ENCODE results near the gene CEPT1. TPM values are rescaled to one million over a fixed set of nuclear protein-coding genes. Genes with fewer than 3 reads are reported as not detected.

The CEPT1 gene
- total RNA-seq, 1 donor from 2014 or later: 25.3 TPM

- DNase-seq (ENCODE audit: extremely low spot score, unreplicated experiment): no peak
- Mint-ChIP-seq H3K9me3 (ENCODE audit: unreplicated experiment) (no peaks in the 10 kb centered on the region), H3K36me3 (ENCODE audit: unreplicated experiment) (peaks cover 43% of the 10 kb centered on the region), H3K27ac (ENCODE audit: unreplicated experiment) (no peak overlapping the region), H3K4me1 (ENCODE audit: unreplicated experiment) (no peaks in the 10 kb centered on the region), H3K27me3 (ENCODE audit: unreplicated experiment) (no peaks in the 10 kb centered on the region), H3K4me3 (ENCODE audit: unreplicated experiment) (no peak overlapping the region)
- TF ChIP-seq CTCF (IDR thresholded peaks at IDR 0.05): no peak
Measured at GRCh38 chr1:111174070-111174469, 34.0 kb downstream of the CEPT1 start.

- H3K4me1 Mint-ChIP-seq (ENCODE audit: unreplicated experiment): no peaks in the 10 kb centered on the region
- H3K27me3 Mint-ChIP-seq (ENCODE audit: unreplicated experiment): no peaks in the 10 kb centered on the region
- peaks cover 41% of the 10 kb centered on the region for H3K36me3 Mint-ChIP-seq (ENCODE audit: unreplicated experiment)
- no peak for TF ChIP-seq CTCF (IDR thresholded peaks at IDR 0.05)
- no peaks in the 10 kb centered on the region for H3K9me3 Mint-ChIP-seq (ENCODE audit: unreplicated experiment)
- no peak overlapping the region for H3K4me3 Mint-ChIP-seq (ENCODE audit: unreplicated experiment)
- H3K27ac Mint-ChIP-seq (ENCODE audit: unreplicated experiment): no peak overlapping the region
- DNase-seq (ENCODE audit: extremely low spot score, unreplicated experiment): no peak
Measured at GRCh38 chr1:111175349-111175748, 35.3 kb downstream of the CEPT1 start.

GRCh38 chr1:111176678-111177077, 36.7 kb downstream of the CEPT1 start:
- H3K4me3 Mint-ChIP-seq (ENCODE audit: unreplicated experiment): no peak overlapping the region
- H3K4me1 Mint-ChIP-seq (ENCODE audit: unreplicated experiment): no peaks in the 10 kb centered on the region
- no peaks in the 10 kb centered on the region for H3K27me3 Mint-ChIP-seq (ENCODE audit: unreplicated experiment)
- H3K36me3 Mint-ChIP-seq (ENCODE audit: unreplicated experiment): peaks cover 36% of the 10 kb centered on the region
- H3K9me3 Mint-ChIP-seq (ENCODE audit: unreplicated experiment): no peaks in the 10 kb centered on the region
- no peak for TF ChIP-seq CTCF (IDR thresholded peaks at IDR 0.05)
- H3K27ac Mint-ChIP-seq (ENCODE audit: unreplicated experiment): no peak overlapping the region
- DNase-seq (ENCODE audit: extremely low spot score, unreplicated experiment): no peak

- Mint-ChIP-seq H3K9me3 (ENCODE audit: unreplicated experiment) (no peaks in the 10 kb centered on the region), H3K27ac (ENCODE audit: unreplicated experiment) (no peak overlapping the region), H3K4me1 (ENCODE audit: unreplicated experiment) (no peaks in the 10 kb centered on the region), H3K27me3 (ENCODE audit: unreplicated experiment) (no peaks in the 10 kb centered on the region), H3K4me3 (ENCODE audit: unreplicated experiment) (no peak overlapping the region), H3K36me3 (ENCODE audit: unreplicated experiment) (peaks cover 31% of the 10 kb centered on the region)
- no peak for DNase-seq (ENCODE audit: extremely low spot score, unreplicated experiment)
- no peak for TF ChIP-seq CTCF (IDR thresholded peaks at IDR 0.05)
Measured at GRCh38 chr1:111179968-111180533, 40.0 kb downstream of the CEPT1 start.

- H3K4me3 Mint-ChIP-seq (ENCODE audit: unreplicated experiment): no peak overlapping the region
- no peak for DNase-seq (ENCODE audit: extremely low spot score, unreplicated experiment)
- no peaks in the 10 kb centered on the region for H3K27me3 Mint-ChIP-seq (ENCODE audit: unreplicated experiment)
- H3K36me3 Mint-ChIP-seq (ENCODE audit: unreplicated experiment): peaks cover 37% of the 10 kb centered on the region
- TF ChIP-seq CTCF (IDR thresholded peaks at IDR 0.05): no peak
- no peak overlapping the region for H3K27ac Mint-ChIP-seq (ENCODE audit: unreplicated experiment)
- no peaks in the 10 kb centered on the region for H3K4me1 Mint-ChIP-seq (ENCODE audit: unreplicated experiment)
- H3K9me3 Mint-ChIP-seq (ENCODE audit: unreplicated experiment): no peaks in the 10 kb centered on the region
Measured at GRCh38 chr1:111182052-111182451, 42.0 kb downstream of the CEPT1 start.

Data from osteocyte (in vitro differentiated cells).